NCI-H82 treated with DMSO at 0.1 percent for 48 hours (cell line): Measurements from ENCODE around the gene RCVRN.
A peak's percentile ranks its signal among the peaks of the same experiment; 100 is the strongest.

Source experiments
- DNase-seq: peaks from one replicate; lab custom pipeline; 2025; ENCODE audit not compliant: unreplicated experiment; lab: John Stamatoyannopoulos, UW

The RCVRN gene

GRCh38 chr17:9899280-9900043 is 5.6 kb downstream of the RCVRN start:
- no peak for DNase-seq

- no peak for DNase-seq
Measured at GRCh38 chr17:9898812-9899211, 6.3 kb downstream of the RCVRN start.

- peak; percentile 57 for DNase-seq
Measured at GRCh38 chr17:9897372-9897968, 7.6 kb downstream of the RCVRN start.

GRCh38 chr17:9895923-9896322 is 9.1 kb downstream of the RCVRN start:
- DNase-seq: no peak

- DNase-seq: no peak
Measured at GRCh38 chr17:9894231-9894630, 10.8 kb downstream of the RCVRN start.

GRCh38 chr17:9893411-9894012 is 11.6 kb downstream of the RCVRN start:
- DNase-seq: no peak

- DNase-seq: peak; percentile 45
Measured at GRCh38 chr17:9890124-9890523, 14.9 kb downstream of the RCVRN start.

- no peak for DNase-seq
Measured at GRCh38 chr17:9887508-9887907, 17.6 kb downstream of the RCVRN start.

GRCh38 chr17:9886141-9886930 is 18.7 kb downstream of the RCVRN start:
- DNase-seq: no peak

- DNase-seq: no peak
Measured at GRCh38 chr17:9883451-9883850, 21.6 kb downstream of the RCVRN start.

- DNase-seq: no peak
Measured at GRCh38 chr17:9880582-9880999, 24.5 kb downstream of the RCVRN start.

- DNase-seq: no peak
Measured at GRCh38 chr17:9878786-9879525, 26.1 kb downstream of the RCVRN start.

GRCh38 chr17:9878356-9878755 is 26.7 kb downstream of the RCVRN start:
- DNase-seq: no peak

GRCh38 chr17:9875441-9875840 is 29.6 kb downstream of the RCVRN start:
- DNase-seq: no peak

- DNase-seq: no peak
Measured at GRCh38 chr17:9874722-9875121, 30.3 kb downstream of the RCVRN start.

GRCh38 chr17:9872852-9873251 is 32.2 kb downstream of the RCVRN start:
- no peak for DNase-seq

- DNase-seq: no peak
Measured at GRCh38 chr17:9868552-9868951, 36.5 kb downstream of the RCVRN start.

- DNase-seq: no peak
Measured at GRCh38 chr17:9865586-9865985, 39.5 kb downstream of the RCVRN start.

GRCh38 chr17:9862949-9863348 is 42.1 kb downstream of the RCVRN start:
- DNase-seq: no peak

- no peak for DNase-seq
Measured at GRCh38 chr17:9862220-9862619, 42.9 kb downstream of the RCVRN start.

GRCh38 chr17:9860851-9861250 is 44.2 kb downstream of the RCVRN start:
- DNase-seq: no peak
